Renal cortex interstitium (tissue), 15 donors: ENCODE results near the gene OR5A2. TPM values are rescaled to one million over a fixed set of nuclear protein-coding genes. Genes with fewer than 3 reads are reported as not detected.
"Not testable (repeated sequence)": the region's sequence is repeated elsewhere in the genome, so short reads cannot be mapped to it uniquely, and the experiment has no call there.

ENCODE experiments used
- DNase-seq, 11 donors: peaks; one replicate each; pipeline ENCODE4 v3.0.0-alpha.2; 2013; ENCODE audit warnings: low read depth in 9 of 11, low spot score in 4 of 11; ENCODE audit errors: extremely low read depth in 1 of 11
- long read RNA-seq, 16 experiments: transcript quantifications; one replicate each; lab custom pipeline, GENCODE V29; 2026
- polyA plus RNA-seq, 3 donors: library from polyadenylated mRNA; unstranded; fragments of 120-200 nt; gene quantifications; one replicate each; pipeline ENCODE4 v1.2.1, GENCODE V29; 2013; ENCODE audit not compliant: insufficient read length in 3 of 3

The OR5A2 gene
- under 1 TPM; 0.01 to 0.03 (median 0.02) TPM for polyA plus RNA-seq
- long read RNA-seq, donor 1: 0 reads
- long read RNA-seq, donor 2: 0 reads
- long read RNA-seq, donor 3: 0 reads
- long read RNA-seq, donor 4: 0 reads
- long read RNA-seq, donor 5: 0 reads
- long read RNA-seq, donor 6: 0 reads
- long read RNA-seq, donor 7: 0 reads
- long read RNA-seq, donor 8: 0 reads
- long read RNA-seq, donor 9: 0 reads
- long read RNA-seq, donor 10: 0 reads
- long read RNA-seq, donor 11: 0 reads
- long read RNA-seq, donor 12: 0 reads
- long read RNA-seq, donor 13: 0 reads
- long read RNA-seq, donor 14: 0 reads
- long read RNA-seq, donor 15: 0 reads
- long read RNA-seq, donor 16: 0 reads

GRCh38 chr11:59426361-59427067 is at the start of gene OR5A2:
Gene OR5A2 (minus strand): TSS chr11:59426413. CDS start chr11:59422953, 3,460 bp downstream.
- no peak for DNase-seq

DNA sequence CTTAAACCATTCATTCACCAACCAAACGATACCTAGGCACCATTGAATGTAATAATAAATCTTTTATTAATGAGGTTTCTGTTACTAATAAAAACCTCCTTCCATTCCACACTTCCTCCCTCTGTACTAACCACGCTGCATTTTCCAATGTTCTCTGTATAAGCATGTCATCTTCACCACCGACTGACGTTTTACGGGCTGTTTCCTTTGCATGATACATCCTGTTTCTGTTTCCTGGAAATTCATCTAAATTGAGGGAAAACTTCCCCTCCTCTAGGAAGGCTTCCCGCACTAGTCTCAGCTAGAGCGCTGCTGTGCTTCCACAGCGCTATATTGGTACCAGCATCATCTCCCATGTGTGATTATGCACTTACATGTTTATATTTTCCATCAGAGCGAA is 49.0 kb upstream of the OR5A2 start:
- DNase-seq: no peak

GRCh38 chr11:59473015-59473414 is 46.8 kb upstream of the OR5A2 start, which contains the start of gene OR4D10:
Gene OR4D10 (plus strand): TSS chr11:59473315. CDS start chr11:59477430, 4,115 bp downstream.
- DNase-seq: no peak

DNA sequence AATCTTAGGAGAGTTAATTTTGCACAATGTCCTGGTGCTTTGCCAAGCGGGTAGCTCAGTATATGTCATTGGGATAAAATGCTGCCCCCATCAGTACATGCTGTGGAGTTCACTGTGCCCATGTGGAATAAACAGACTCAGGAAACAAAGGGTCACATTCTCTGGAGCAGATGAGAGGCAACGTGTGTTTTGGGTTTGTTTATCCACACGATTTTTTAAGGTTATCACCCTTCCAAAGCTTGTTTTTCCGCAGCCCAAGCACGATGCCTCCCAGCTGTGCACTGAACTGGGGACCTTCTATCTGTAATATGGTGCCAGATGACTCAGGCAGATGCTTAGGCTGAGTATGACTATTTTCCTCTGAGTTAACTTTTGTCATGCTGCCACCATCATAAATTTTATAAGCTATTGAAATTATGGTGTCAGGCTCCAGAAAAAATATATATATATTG is 37.0 kb upstream of the OR5A2 start:
- DNase-seq: peak in 6 of 11 donors; percentile 3 to 26 (median 14)

DNA sequence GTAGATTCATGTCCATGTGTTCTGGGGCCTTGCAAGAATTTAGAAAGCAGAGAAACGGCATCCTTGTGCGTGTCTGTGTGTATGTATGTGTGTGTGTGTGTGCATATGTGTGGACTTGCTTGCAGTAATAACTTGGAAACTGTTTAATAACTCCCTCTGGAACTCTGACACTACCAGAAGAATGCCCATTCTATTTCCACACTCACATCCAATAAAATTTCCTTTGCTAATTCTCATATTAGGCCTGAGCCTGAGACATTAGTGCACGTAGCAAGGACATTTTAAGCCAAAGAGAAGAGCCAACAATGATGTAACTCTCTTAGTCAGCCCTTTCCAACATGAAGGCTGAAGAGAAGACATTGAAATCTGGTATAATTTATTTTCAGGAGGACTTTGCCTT is 33.7 kb upstream of the OR5A2 start:
- no peak for DNase-seq

GRCh38 chr11:59456661-59457060 is 30.4 kb upstream of the OR5A2 start, which contains the start of gene OR4D6:
Gene OR4D6 (plus strand): TSS chr11:59456961. CDS start chr11:59456961, 0 bp downstream.
- DNase-seq: no peak

- no peak for DNase-seq
Measured at GRCh38 chr11:59448484-59448883, 22.3 kb upstream of the OR5A2 start.

- not testable (repeated sequence) for DNase-seq
Measured at GRCh38 chr11:59445624-59446023, 19.4 kb upstream of the OR5A2 start.

DNA sequence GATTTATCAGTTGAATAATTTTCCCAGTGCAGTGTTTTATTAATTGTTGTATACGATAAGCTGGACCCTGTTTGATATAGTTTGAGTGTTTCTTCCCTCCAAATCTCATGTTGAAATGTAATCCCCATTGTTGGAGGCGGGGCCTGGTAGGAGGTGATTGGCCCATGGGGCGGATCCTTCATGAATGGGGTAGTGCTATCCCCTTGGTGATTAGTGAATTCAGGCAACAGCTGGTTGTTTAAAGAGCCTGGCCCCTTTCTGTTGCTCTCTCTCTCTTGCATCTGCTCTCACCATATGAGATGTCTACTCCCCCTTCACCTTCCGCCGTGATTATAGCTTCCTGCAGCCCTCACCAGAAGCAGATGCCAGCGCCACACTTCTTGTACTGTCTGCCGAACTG is 11.6 kb upstream of the OR5A2 start:
- no peak for DNase-seq

DNA sequence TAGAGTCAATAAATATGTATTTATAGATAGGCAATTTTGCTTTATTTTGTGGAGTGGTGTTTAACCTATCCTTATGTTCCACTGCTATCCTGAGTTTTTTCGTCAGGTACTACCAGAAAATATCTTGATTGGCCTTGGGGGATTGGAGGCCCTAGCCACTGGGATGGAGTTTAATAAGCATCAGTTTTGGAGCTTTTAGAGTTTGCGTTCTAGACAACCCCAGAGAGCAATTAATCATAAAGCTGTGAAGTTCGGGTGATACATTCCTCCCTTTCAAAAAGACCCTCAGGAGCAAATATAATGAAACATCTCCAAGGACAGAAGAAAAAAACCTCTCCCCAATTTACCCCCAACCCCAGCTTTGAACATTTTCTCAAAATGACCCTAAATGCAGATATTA is 10.0 kb upstream of the OR5A2 start, which contains the start of gene OR5A1:
TSS of gene OR5A1 (plus strand) at position 301 of the 400 bp plus-strand sequence. CDS start 6,700 bp downstream, outside the sequence.
- DNase-seq: no peak

DNA sequence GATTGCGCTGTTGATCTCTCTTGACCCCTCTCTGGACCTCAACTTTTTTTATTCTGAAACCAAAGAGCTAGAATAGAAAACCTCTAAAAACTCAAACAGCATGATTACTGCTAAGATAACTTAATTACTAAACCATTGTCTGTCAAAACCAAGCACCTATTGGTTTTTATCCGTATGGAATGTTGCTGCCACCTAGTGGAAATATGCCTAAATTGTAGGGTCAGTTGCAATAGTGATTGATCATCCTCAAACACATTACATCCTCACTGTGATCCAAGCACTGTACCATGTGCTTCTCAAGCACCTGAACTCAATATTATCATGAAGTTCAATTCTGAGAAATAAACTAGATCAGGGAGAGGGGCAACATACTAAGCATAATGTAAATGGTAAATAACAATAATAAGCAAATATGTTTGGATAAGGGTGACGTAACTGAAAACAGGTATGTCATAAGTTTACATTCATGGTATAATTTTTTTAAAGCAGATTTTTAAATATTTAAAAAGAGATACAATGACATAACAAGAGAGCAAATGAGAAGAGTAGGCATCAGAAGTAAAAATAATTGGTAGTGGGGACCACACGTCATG is 3.8 kb upstream of the OR5A2 start:
- peak in 9 of 11 donors; percentile 2 to 23 (median 11) for DNase-seq

DNA sequence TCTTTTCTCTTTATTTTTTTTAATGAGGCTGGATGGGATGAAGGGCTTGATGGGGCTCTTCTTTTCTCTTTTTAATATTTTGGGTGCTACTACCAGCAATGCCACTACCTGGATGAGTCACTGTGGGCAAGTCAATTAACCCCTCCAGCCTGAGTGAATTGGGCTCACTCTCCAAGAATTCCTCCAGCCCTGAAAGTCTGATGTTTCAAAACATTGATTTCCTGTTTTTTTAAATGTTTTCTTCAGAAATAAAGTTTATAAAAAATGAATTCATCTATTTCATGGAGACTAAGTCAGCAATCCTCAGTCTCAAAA is 812 bp upstream of the OR5A2 start:
- DNase-seq: no peak

GRCh38 chr11:59425131-59425530 is 1.1 kb downstream of the OR5A2 start:
- no peak for DNase-seq

DNA sequence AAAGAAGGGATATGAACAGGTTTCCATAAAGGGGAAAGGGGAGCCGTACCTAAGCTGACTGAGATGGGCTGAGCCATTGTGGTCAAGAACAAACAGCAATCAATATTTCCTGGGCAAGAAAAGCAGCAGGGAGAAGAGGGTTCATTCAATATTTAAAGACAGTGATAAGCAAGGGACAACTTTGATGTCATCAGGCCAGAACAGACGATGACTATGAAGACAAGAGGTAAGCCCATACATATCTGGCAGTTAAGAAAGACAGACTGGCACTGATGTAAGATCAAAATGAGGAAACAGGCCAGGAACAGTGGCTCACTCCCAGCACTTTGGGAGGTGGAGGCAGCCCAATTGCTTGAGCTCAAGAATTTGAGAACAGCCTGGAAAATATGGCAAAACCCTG is 2.4 kb downstream of the OR5A2 start:
- no peak for DNase-seq

DNA sequence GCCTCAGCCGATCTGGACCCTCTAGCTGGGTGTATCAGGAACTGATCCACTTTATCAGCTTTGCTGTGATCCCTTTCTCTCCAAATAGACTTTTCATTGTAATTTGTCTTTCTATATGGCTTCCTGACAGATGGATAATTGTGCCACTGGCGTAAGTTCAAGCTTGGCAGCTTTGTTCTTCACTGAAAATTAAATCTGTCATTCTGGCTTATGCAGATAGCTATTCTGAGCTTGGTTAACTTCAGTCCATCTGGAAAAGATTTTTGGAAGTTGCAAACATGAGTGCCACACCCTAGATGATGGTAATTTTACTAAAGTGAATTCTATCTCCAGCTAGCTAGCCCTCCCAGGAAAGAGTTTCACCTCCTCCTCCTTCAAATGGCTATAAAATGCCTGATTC is 8.1 kb downstream of the OR5A2 start:
- no peak for DNase-seq

DNA sequence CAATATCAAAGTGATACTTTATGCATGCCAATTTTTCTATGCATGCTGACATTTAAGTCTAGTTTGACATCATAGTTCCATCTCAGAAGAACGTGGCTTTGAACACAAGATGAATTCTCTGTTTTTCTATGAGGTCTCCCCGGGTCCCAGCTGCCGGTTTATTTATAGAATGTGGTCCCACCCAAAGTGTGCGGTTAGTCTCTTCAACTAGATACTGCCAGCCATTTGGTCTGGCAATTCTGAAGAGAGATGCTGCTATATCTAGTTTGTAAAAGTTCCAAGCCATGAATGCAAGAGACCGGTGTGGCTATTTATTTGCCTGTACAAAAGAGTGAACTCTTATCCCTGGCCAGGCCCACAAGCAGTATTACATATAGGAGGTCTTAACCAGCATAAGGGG is 9.2 kb downstream of the OR5A2 start:
- DNase-seq: no peak

DNA sequence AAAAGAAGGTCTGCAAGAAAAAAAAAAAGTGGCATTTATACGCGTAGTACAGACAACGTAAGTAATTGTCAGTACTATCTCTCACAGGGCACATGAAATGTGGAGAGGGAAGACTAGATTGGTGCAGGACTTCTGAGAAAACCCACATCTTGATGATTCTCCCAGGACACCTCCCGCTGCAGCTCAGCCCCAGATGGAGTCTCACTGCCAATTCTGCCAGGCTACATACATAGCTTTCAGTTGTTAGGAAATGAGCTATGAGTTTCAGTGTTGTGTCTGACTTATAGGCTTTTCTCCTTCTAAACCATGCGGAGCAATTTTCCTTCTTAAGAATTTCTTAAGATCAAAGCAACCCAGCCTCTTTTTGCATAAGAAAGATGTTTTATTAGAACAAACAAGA is 9.6 kb downstream of the OR5A2 start:
- DNase-seq: no peak

DNA sequence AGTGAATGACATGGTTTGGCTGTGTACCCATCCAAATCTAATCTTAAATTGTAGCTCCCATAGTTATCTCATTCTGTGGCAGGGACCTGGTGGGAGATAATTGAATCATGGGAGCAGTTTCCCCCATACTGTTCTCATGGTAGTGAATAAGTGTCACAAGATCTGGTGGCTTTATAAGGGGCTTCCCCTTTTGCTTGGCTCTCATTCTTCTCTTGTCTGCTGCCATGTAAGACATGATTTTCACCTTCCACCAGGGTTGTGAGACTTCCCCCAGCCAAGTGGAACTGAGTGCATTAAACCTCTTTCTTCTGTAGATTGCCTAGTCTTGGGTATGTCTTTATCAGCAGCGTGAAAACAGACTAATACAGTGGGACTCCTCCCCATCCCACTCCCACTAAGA is 11.1 kb downstream of the OR5A2 start:
- no peak for DNase-seq

- DNase-seq: no peak
Measured at GRCh38 chr11:59413646-59414045, 12.6 kb downstream of the OR5A2 start.

DNA sequence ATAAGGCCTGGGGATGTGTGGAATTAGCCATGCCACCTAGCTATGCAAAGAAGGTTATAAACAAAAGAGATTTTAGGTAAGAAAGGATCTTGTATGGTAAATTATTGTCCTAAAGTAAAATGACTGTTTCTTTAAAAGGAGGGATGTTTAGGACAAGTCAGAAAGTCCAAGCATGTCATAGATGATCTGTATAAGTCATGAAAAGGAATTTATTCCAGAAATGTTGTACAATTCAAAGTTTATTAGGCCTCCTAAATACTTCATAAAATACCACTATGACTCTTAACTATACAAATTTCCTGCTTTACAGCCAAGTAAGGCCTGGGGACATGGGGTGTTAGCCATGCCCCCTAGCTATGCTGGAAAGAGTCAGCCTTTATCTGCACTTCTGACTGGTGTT is 22.7 kb downstream of the OR5A2 start:
- DNase-seq: no peak
